Thyroid gland (tissue), 4 donors: ENCODE measurements around the gene TIMD4. TPM values are rescaled to one million over a fixed set of nuclear protein-coding genes. Genes with fewer than 3 reads are reported as not detected.
A peak's percentile ranks its signal among the peaks of the same experiment; 100 is the strongest.
"Not testable (repeated sequence)": the region's sequence is repeated elsewhere in the genome, so short reads cannot be mapped to it uniquely, and the experiment has no call there.

Source experiments
- DNase-seq, 2 donors: peaks; one replicate each; pipeline ENCODE4 v3.0.0-alpha.2; 2019
- H3K27ac ChIP-seq, 3 donors: fragments of 200-600 bp; sonication (generic); 1 replicate in 2 of 3; 2 replicates in 1 of 3; pipeline ENCODE4 v1.5.1; 2016 to 2019; ENCODE audit warnings: mild to moderate bottlenecking in 1 of 3, moderate library complexity in 1 of 3
- H3K27me3 ChIP-seq: fragments of 200-600 bp; sonication (generic); one replicate; pipeline ENCODE4 v1.5.1; 2019
- H3K36me3 ChIP-seq, 2 donors: fragments of 200-600 bp; sonication (generic); one replicate each; pipeline ENCODE4 v1.5.1; 2016 to 2019
- H3K4me1 ChIP-seq, 2 donors: fragments of 200-600 bp; sonication (generic); one replicate each; pipeline ENCODE4 v1.5.1; 2017 to 2019
- H3K4me3 ChIP-seq, 3 donors: fragments of 200-600 bp; sonication (generic); replicated peaks in 1 of 3; 1 replicate in 2 of 3; 2 replicates in 1 of 3; pipeline ENCODE4 v1.5.1; 2016; ENCODE audit warnings: mild to moderate bottlenecking in 1 of 3
- H3K9me3 ChIP-seq: fragments of 200-600 bp; sonication (generic); one replicate; pipeline ENCODE4 v1.5.1; 2017
- CTCF ChIP-seq, 6 experiments: fragments of 200-600 bp in 3 of 6; fragments of 450-650 bp in 3 of 6; sonication (generic) in 3 of 6; IDR thresholded peaks; one replicate each; pipeline ENCODE4 v1.5.1; 2016 to 2019; ENCODE audit warnings: antibody characterized with exemption in 6 of 6, mild to moderate bottlenecking in 2 of 6, inconsistent platforms in 1 of 6, moderate library complexity in 1 of 6
- POLR2A ChIP-seq, 2 donors: fragments of 450-650 bp; IDR thresholded peaks; one replicate each; pipeline ENCODE4 v1.6.1; 2017; ENCODE audit warnings: antibody characterized with exemption in 2 of 2, mild to moderate bottlenecking in 2 of 2, moderate library complexity in 1 of 2
- WGBS, 2 donors: methylation state at CpG; one replicate each; pipeline ENCODE4 v1.1.5; 2017; 5-methylcytosine and 5-hydroxymethylcytosine counted together
- intact Hi-C: fragments of 100-400 bp; cut with DNase I; formaldehyde crosslinking; loops from one replicate; pipeline ENCODE4 v1.15.1; 2023
- total RNA-seq, 4 donors: library from RNA; depleted of rRNA; stranded (reverse); fragments of >200 nt; gene quantifications; one replicate each; pipeline ENCODE4 v1.2.3, GENCODE V29; 2016

The TIMD4 gene
- total RNA-seq, 4 donors from 2014 or later: 2.4 to 4.5 (median 3.0) TPM

GRCh38 chr5:156927545-156927944, 35.5 kb downstream of the TIMD4 start:
- Histone ChIP-seq H3K27ac (no peak overlapping the region), H3K9me3 (no peaks in the 10 kb centered on the region), H3K4me3 (no peak overlapping the region), H3K4me1 (no peaks in the 10 kb centered on the region), H3K36me3 (no peaks in the 10 kb centered on the region), H3K27me3 (no peaks in the 10 kb centered on the region)
- WGBS, 2 donors: 96 to 100% methylated on average over 1 of the region's 1 CpG
- intact Hi-C loops: no loop called here
- DNase-seq: no peak
- TF ChIP-seq CTCF (IDR thresholded peaks at IDR 0.05) (no peak), POLR2A (IDR thresholded peaks at IDR 0.05) (no peak)

DNA sequence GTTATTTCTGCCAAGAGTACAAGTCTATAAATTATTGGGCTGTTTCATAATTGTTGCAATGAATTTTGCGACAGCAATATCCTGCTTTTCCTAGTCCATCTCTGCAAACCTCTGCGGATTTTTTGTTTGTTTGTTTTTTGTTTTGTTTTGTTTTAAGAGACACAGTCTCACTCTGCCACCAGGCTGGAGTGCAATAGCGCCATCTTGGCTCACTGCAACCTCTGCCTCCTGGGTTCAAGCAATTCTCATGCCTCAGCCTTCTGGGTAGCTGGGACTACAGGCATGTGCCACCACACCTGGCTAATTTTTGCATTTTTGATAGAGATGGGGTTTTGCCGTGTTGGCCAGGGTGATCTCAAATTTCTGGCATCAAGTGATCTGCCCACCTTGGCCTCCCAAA, 37.3 kb downstream of the TIMD4 start:
- H3K27me3 ChIP-seq, DNase-seq, H3K9me3 ChIP-seq, H3K4me1 ChIP-seq, H3K36me3 ChIP-seq, intact Hi-C loops, H3K4me3 ChIP-seq, H3K27ac ChIP-seq: not testable (repeated sequence)
- 80 to 83% methylated on average over 4 of the region's 4 CpGs for WGBS, 2 donors

DNA sequence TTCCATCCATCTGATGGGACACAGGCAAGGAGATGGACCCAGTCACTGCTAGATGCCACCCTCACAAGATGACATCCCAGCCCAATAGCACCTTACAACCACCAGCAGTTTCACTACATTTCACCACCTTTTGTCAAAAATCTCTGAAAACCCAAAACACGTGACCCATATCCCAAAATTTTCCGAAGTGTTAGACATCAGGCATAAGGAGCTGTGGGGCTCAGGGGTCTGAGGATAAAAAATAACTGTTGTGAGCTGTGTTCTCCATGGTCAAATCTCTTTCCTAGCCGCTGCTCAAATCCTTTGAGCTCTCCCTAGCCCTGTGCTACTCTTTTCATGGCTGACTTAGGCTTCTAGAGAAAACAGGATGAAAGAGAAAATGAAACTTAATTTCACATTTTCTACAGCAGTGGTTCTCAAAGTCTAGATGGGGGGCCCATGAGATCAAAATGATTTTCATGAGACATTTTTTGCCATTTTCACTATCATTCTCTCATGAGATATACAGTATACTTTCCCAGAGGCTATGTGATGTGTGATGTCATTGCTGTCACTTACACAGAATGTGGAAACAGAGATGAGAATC, 40.7 kb downstream of the TIMD4 start:
- Histone ChIP-seq H3K9me3 (no peaks in the 10 kb centered on the region), H3K27me3 (no peaks in the 10 kb centered on the region), H3K36me3 (no peaks in the 10 kb centered on the region), H3K27ac (no peak overlapping the region), H3K4me1 (peaks cover 0 to 13% of the 10 kb centered on the region in 2 donors), H3K4me3 (no peak overlapping the region)
- WGBS, 2 donors: 90 to 93% methylated on average over 3 of the region's 3 CpGs
- DNase-seq: no peak
- intact Hi-C loops: no loop called here
- TF ChIP-seq CTCF (IDR thresholded peaks at IDR 0.05) (no peak), POLR2A (IDR thresholded peaks at IDR 0.05) (no peak)

GRCh38 chr5:156920861-156921431, 42.1 kb downstream of the TIMD4 start:
- peaks cover 0 to 13% of the 10 kb centered on the region in 2 donors for H3K4me1 ChIP-seq
- intact Hi-C loops: no loop called here

DNA sequence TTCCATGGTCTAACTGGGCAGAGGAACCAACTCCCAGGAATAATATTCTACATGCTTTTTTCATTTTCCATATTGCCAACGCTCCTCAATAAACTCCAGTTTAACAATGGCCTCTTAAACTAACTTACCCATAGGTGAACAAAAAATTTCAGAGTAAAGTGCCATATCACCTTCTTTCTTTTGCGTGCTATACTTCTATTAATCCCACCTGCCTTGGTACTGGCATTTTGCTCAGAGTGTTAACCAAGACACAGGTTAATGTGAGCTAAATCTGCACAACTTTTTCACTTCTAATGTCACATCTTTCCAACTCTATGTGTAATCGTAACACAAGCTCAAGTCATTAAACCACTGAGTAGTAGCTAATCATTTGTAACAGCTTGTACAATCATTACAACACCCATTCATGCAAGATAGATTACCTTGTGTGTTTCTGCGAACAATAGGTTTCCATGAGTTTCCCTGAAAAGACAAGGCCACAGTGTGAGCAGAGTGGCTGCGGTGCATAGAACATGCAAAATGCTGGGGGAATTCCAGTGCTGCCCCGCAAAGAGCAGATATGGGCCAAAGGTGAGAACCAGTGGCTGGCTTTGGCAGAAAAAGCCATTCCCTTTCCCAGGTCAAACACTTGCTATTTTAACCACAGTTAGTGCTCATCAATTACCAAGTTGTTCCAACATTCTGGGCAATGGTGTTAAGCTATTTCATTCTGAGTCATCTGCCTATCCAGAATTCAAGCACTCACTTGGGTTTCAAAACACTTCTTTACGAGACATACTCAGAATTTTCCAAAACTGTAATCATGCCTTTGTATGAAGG, 42.8 kb downstream of the TIMD4 start:
- TF ChIP-seq POLR2A (IDR thresholded peaks at IDR 0.05) (no peak), CTCF (IDR thresholded peaks at IDR 0.05) (no peak)
- Histone ChIP-seq H3K27ac (peak overlapping the region in 1 of 3 donors; percentile 35), H3K4me1 (peaks cover 0 to 13% of the 10 kb centered on the region in 2 donors), H3K36me3 (no peaks in the 10 kb centered on the region), H3K4me3 (no peak overlapping the region), H3K27me3 (no peaks in the 10 kb centered on the region), H3K9me3 (no peaks in the 10 kb centered on the region)
- intact Hi-C loops: no loop called here
- peak; percentile 11 to 31 for DNase-seq
- 72 to 80% methylated on average over 7 of the region's 7 CpGs for WGBS, 2 donors

More at GRCh38 chr5:156920861-156921431, 42.1 kb downstream of the TIMD4 start:
- Histone ChIP-seq H3K9me3 (no peaks in the 10 kb centered on the region), H3K27me3 (no peaks in the 10 kb centered on the region), H3K36me3 (no peaks in the 10 kb centered on the region), H3K27ac (no peak overlapping the region), H3K4me3 (no peak overlapping the region)
- DNase-seq: no peak
- 79 to 89% methylated on average over 3 of the region's 3 CpGs for WGBS, 2 donors
- no peak for TF ChIP-seq POLR2A (IDR thresholded peaks at IDR 0.05)
- no peak for TF ChIP-seq CTCF (IDR thresholded peaks at IDR 0.05)
